MM.1S (cell line): ENCODE measurements around the gene CUBN.

Source experiments
- DNase-seq: peaks from one replicate; pipeline ENCODE4 v3.0.0-alpha.2; 2015
- H2AFZ ChIP-seq: fragments of 300-600 bp; sonication (generic); 2 replicates; pipeline ENCODE4 v1.6.0; 2016; ENCODE audit warnings: antibody characterized with exemption, low read length
- H3F3A ChIP-seq: fragments of 300-600 bp; sonication (generic); 2 replicates; pipeline ENCODE4 v1.6.1; 2016; ENCODE audit warnings: mild to moderate bottlenecking, antibody characterized with exemption, low read length, moderate library complexity, mixed read lengths; ENCODE audit not compliant: insufficient read depth
- H3K27ac ChIP-seq: fragments of 300-600 bp; sonication (generic); 2 replicates; pipeline ENCODE4 v1.5.1; 2016; ENCODE audit warnings: mild to moderate bottlenecking, low read length
- H3K27me3 ChIP-seq: fragments of 300-600 bp; sonication (generic); replicated peaks from 2 replicates; pipeline ENCODE4 v1.6.0; 2016; ENCODE audit warnings: low read length; ENCODE audit not compliant: insufficient read depth
- H3K36me3 ChIP-seq: fragments of 300-600 bp; sonication (generic); replicated peaks from 2 replicates; pipeline ENCODE4 v1.6.1; 2016; ENCODE audit warnings: mild to moderate bottlenecking, low read length, mixed read lengths; ENCODE audit not compliant: insufficient read depth
- H3K4me1 ChIP-seq: fragments of 300-600 bp; sonication (generic); 2 replicates; pipeline ENCODE4 v1.6.1; 2016; ENCODE audit warnings: low read length, mixed read lengths
- H3K4me2 ChIP-seq: fragments of 300-600 bp; sonication (generic); 2 replicates; pipeline ENCODE4 v1.6.0; 2016; ENCODE audit warnings: low read depth, low read length
- H3K4me3 ChIP-seq: fragments of 300-600 bp; sonication (generic); 2 replicates; pipeline ENCODE4 v1.5.1; 2016; ENCODE audit warnings: low read length, mixed read lengths
- H3K79me2 ChIP-seq: fragments of 300-600 bp; sonication (generic); 2 replicates; pipeline ENCODE4 v1.6.1; 2016; ENCODE audit warnings: mixed run types, low read length, mixed read lengths
- H3K9ac ChIP-seq: fragments of 300-600 bp; sonication (generic); 2 replicates; pipeline ENCODE4 v1.6.1; 2016; ENCODE audit warnings: low read length, mixed read lengths
- H3K9me2 ChIP-seq: fragments of 300-600 bp; sonication (generic); replicated peaks from 2 replicates; pipeline ENCODE4 v1.6.1; 2016; ENCODE audit warnings: mild to moderate bottlenecking, low read length, mixed read lengths; ENCODE audit not compliant: insufficient read depth
- H3K9me3 ChIP-seq: fragments of 300-600 bp; sonication (generic); replicated peaks from 2 replicates; pipeline ENCODE4 v1.6.1; 2016; ENCODE audit warnings: mild to moderate bottlenecking, low read length, mixed read lengths; ENCODE audit not compliant: insufficient read depth
- H4K20me1 ChIP-seq: fragments of 300-600 bp; sonication (generic); 2 replicates; pipeline ENCODE4 v1.6.1; 2016; ENCODE audit warnings: mild to moderate bottlenecking, low read length, moderate library complexity, mixed read lengths; ENCODE audit not compliant: insufficient read depth
- CTCF ChIP-seq: fragments of 300-600 bp; sonication (generic); IDR thresholded peaks from 2 replicates; pipeline ENCODE4 v1.5.1; 2016; ENCODE audit warnings: antibody characterized with exemption, low read length, mixed read lengths
- EZH2 ChIP-seq: fragments of 300-600 bp; sonication (generic); optimal IDR thresholded peaks from 2 replicates; pipeline ENCODE3; 2017; ENCODE audit warnings: low read depth, mild to moderate bottlenecking, antibody characterized with exemption, low read length, mixed read lengths
- EZH2phosphoT487 ChIP-seq: fragments of 300-600 bp; sonication (generic); IDR thresholded peaks from 2 replicates; pipeline ENCODE4 v1.6.1; 2018; ENCODE audit warnings: antibody characterized with exemption, low read length

CUBN gene

GRCh38 chr10:17176091-17176490 is 46.5 kb upstream of the CUBN start:
- no peak overlapping the region for H3K4me2 ChIP-seq
- no peak for TF ChIP-seq EZH2phosphoT487
- no peak for TF ChIP-seq CTCF
- TF ChIP-seq EZH2 = no peak
- H3K36me3 ChIP-seq = no peaks in the 10 kb centered on the region
- no peak overlapping the region for H3K9ac ChIP-seq
- H3K9me2 ChIP-seq = no peaks in the 10 kb centered on the region
- H3K9me3 ChIP-seq = no peaks in the 10 kb centered on the region
- H3K27ac ChIP-seq = no peak overlapping the region
- no peaks in the 10 kb centered on the region for H3K4me1 ChIP-seq
- H4K20me1 ChIP-seq = no peaks in the 10 kb centered on the region
- H3F3A ChIP-seq = no peaks in the 10 kb centered on the region
- no peak for DNase-seq
- no peak overlapping the region for H3K4me3 ChIP-seq
- H2AFZ ChIP-seq = no peak overlapping the region
- no peaks in the 10 kb centered on the region for H3K79me2 ChIP-seq
- H3K27me3 ChIP-seq = no peaks in the 10 kb centered on the region

- no peak overlapping the region for H3K4me2 ChIP-seq
- H3K36me3 ChIP-seq = no peaks in the 10 kb centered on the region
- H3K27ac ChIP-seq = no peak overlapping the region
- H3K9me2 ChIP-seq = no peaks in the 10 kb centered on the region
- no peaks in the 10 kb centered on the region for H3K79me2 ChIP-seq
- H3K9ac ChIP-seq = no peak overlapping the region
- H3K4me3 ChIP-seq = no peak overlapping the region
- TF ChIP-seq EZH2 = no peak
- TF ChIP-seq CTCF = no peak
- no peak for TF ChIP-seq EZH2phosphoT487
- H4K20me1 ChIP-seq = no peaks in the 10 kb centered on the region
- no peak overlapping the region for H2AFZ ChIP-seq
- no peaks in the 10 kb centered on the region for H3K27me3 ChIP-seq
- no peaks in the 10 kb centered on the region for H3K4me1 ChIP-seq
- H3K9me3 ChIP-seq = no peaks in the 10 kb centered on the region
- no peaks in the 10 kb centered on the region for H3F3A ChIP-seq
- DNase-seq = no peak
These were observed 45.9 kb upstream of the CUBN start for GRCh38 chr10:17175551-17175950.

GRCh38 chr10:17174626-17175025 is 45.0 kb upstream of the CUBN start:
- Histone ChIP-seq H3F3A (no peaks in the 10 kb centered on the region), H4K20me1 (no peaks in the 10 kb centered on the region), H3K4me3 (no peak overlapping the region), H3K9ac (no peak overlapping the region), H2AFZ (no peak overlapping the region), H3K79me2 (no peaks in the 10 kb centered on the region), H3K4me1 (no peaks in the 10 kb centered on the region), H3K9me3 (no peaks in the 10 kb centered on the region), H3K36me3 (no peaks in the 10 kb centered on the region), H3K27me3 (no peaks in the 10 kb centered on the region), H3K4me2 (no peak overlapping the region), H3K9me2 (no peaks in the 10 kb centered on the region), H3K27ac (no peak overlapping the region)
- TF ChIP-seq EZH2 = no peak
- no peak for TF ChIP-seq EZH2phosphoT487
- TF ChIP-seq CTCF = no peak
- no peak for DNase-seq
